ENCODE data around the gene PSMG4. TPM values are rescaled to one million over a fixed set of nuclear protein-coding genes. Genes with fewer than 3 reads are reported as not detected.

The PSMG4 gene
- 24.9 TPM for total RNA-seq
- polyA plus RNA-seq (ENCODE audit: insufficient read depth, low read depth, low replicate concordance) = 36.8 TPM
- long read RNA-seq, donor 1, full-length matches to known transcripts = 11 of 11 reads
- long read RNA-seq, donor 1, partial matches to known transcripts = 0 of 11 reads
- long read RNA-seq, donor 1, other reads (novel, unspliced or antisense) = 0 of 11 reads
- long read RNA-seq, donor 2, full-length matches to known transcripts = 14 of 14 reads
- long read RNA-seq, donor 2, partial matches to known transcripts = 0 of 14 reads
- long read RNA-seq, donor 2, other reads (novel, unspliced or antisense) = 0 of 14 reads
- long read RNA-seq, donor 3, full-length matches to known transcripts = 15 of 15 reads
- long read RNA-seq, donor 3, partial matches to known transcripts = 0 of 15 reads
- long read RNA-seq, donor 3, other reads (novel, unspliced or antisense) = 0 of 15 reads
- long read RNA-seq, donor 4, transcript PSMG4-206 (3 exons, 838 nt) = major isoform, 11 of 11 reads
- long read RNA-seq, donor 4, partial matches to known transcripts = 0 of 11 reads
- long read RNA-seq, donor 4, other reads (novel, unspliced or antisense) = 0 of 11 reads
- long read RNA-seq, donor 5, partial matches to known transcripts = 0 of 2 reads
- long read RNA-seq, donor 5, other reads (novel, unspliced or antisense) = 0 of 2 reads
- long read RNA-seq, donor 6, transcript PSMG4-206 (3 exons, 838 nt) = major isoform, 21 of 23 reads
- long read RNA-seq, donor 6, partial matches to known transcripts = 0 of 23 reads
- long read RNA-seq, donor 6, other reads (novel, unspliced or antisense) = 0 of 23 reads
- long read RNA-seq, donor 7, full-length matches to known transcripts = 20 of 30 reads
- long read RNA-seq, donor 7, partial matches to known transcripts = 7 of 30 reads
- long read RNA-seq, donor 7, other reads (novel, unspliced or antisense) = 3 of 30 reads
- long read RNA-seq, donor 8, full-length matches to known transcripts = 20 of 20 reads
- long read RNA-seq, donor 8, partial matches to known transcripts = 0 of 20 reads
- long read RNA-seq, donor 8, other reads (novel, unspliced or antisense) = 0 of 20 reads
- long read RNA-seq, donor 9, transcript PSMG4-206 (3 exons, 838 nt) = major isoform, 9 of 9 reads
- long read RNA-seq, donor 9, partial matches to known transcripts = 0 of 9 reads
- long read RNA-seq, donor 9, other reads (novel, unspliced or antisense) = 0 of 9 reads
- long read RNA-seq, donor 10, full-length matches to known transcripts = 14 of 14 reads
- long read RNA-seq, donor 10, partial matches to known transcripts = 0 of 14 reads
- long read RNA-seq, donor 10, other reads (novel, unspliced or antisense) = 0 of 14 reads

- H3K4me1 ChIP-seq (ENCODE audit: control insufficient read depth in 2 of 3, insufficient read depth in 2 of 3, low read depth in 1 of 3, low read length in 3 of 3) = peaks cover 0 to 23% (median 21%) of the 10 kb centered on the region in 3 donors
- TF ChIP-seq, protein P1, sequence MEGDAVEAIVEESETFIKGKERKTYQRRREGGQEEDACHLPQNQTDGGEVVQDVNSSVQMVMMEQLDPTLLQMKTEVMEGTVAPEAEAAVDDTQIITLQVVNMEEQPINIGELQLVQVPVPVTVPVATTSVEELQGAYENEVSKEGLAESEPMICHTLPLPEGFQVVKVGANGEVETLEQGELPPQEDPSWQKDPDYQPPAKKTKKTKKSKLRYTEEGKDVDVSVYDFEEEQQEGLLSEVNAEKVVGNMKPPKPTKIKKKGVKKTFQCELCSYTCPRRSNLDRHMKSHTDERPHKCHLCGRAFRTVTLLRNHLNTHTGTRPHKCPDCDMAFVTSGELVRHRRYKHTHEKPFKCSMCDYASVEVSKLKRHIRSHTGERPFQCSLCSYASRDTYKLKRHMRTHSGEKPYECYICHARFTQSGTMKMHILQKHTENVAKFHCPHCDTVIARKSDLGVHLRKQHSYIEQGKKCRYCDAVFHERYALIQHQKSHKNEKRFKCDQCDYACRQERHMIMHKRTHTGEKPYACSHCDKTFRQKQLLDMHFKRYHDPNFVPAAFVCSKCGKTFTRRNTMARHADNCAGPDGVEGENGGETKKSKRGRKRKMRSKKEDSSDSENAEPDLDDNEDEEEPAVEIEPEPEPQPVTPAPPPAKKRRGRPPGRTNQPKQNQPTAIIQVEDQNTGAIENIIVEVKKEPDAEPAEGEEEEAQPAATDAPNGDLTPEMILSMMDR (IDR thresholded peaks at IDR 0.05; ENCODE audit: borderline replicate concordance, extremely low read depth, insufficient read depth) = no peak
- peak within 1 kb of the TSS; percentile 85 to 86 for H3K27ac ChIP-seq (ENCODE audit: low read depth in 2 of 2, low read length in 2 of 2)
- peak within 1 kb of the TSS; percentile 49 to 68 (median 64) for H3K9ac ChIP-seq (ENCODE audit: low read length in 3 of 3)
- DNase-seq = peak; percentile 94 to 98 (median 96)
- H3K27me3 ChIP-seq (ENCODE audit: control insufficient read depth, insufficient read depth, low read length) = no peaks in the 10 kb centered on the region
- intact Hi-C loops (cut with DNase I) = no loop called here
- peaks cover 0 to 4% (median 2%) of the 10 kb centered on the region in 3 donors for H3K36me3 ChIP-seq (ENCODE audit: control insufficient read depth in 2 of 3, insufficient read depth in 3 of 3, low read length in 3 of 3)
- FAIRE-seq = no peak
- H3K4me3 ChIP-seq (ENCODE audit: low read length in 3 of 3) = peak within 1 kb of the TSS; percentile 66 to 95 (median 79)
- no peaks in the 10 kb centered on the region for H3K9me3 ChIP-seq (ENCODE audit: control insufficient read depth in 2 of 3, insufficient read depth in 1 of 3, low read length in 3 of 3)
Measured at GRCh38 chr6:3258720-3259490, at the start of gene PSMG4. Gene PSMG4, plus strand, starts transcription at chr6:3258947. Its CDS starts 76 bp downstream, at chr6:3259023.

GRCh38 chr6:3209114-3210023, 49.4 kb upstream of the PSMG4 start:
- no peak for FAIRE-seq
- H3K4me3 ChIP-seq (ENCODE audit: low read length in 3 of 3) = no peak overlapping the region
- H3K4me1 ChIP-seq (ENCODE audit: control insufficient read depth in 2 of 3, insufficient read depth in 2 of 3, low read depth in 1 of 3, low read length in 3 of 3) = no peaks in the 10 kb centered on the region
- intact Hi-C loops (cut with DNase I) = no loop called here
- H3K9ac ChIP-seq (ENCODE audit: low read length in 3 of 3) = no peak overlapping the region
- no peak overlapping the region for H3K27ac ChIP-seq (ENCODE audit: low read depth in 2 of 2, low read length in 2 of 2)
- no peaks in the 10 kb centered on the region for H3K9me3 ChIP-seq (ENCODE audit: control insufficient read depth in 2 of 3, insufficient read depth in 1 of 3, low read length in 3 of 3)
- peak in 2 of 5 donors; percentile 43 to 72 for DNase-seq
- no peaks in the 10 kb centered on the region for H3K36me3 ChIP-seq (ENCODE audit: control insufficient read depth in 2 of 3, insufficient read depth in 3 of 3, low read length in 3 of 3)
- TF ChIP-seq, protein P1 (IDR thresholded peaks at IDR 0.05; ENCODE audit: borderline replicate concordance, extremely low read depth, insufficient read depth) = no peak
- no peaks in the 10 kb centered on the region for H3K27me3 ChIP-seq (ENCODE audit: control insufficient read depth, insufficient read depth, low read length)

All from kidney (tissue), 22 donors.